HG02588 (cell line): ENCODE data around the gene MRPL9.

Experiments used
- ATAC-seq: cut with Tn5 transposase; IDR thresholded peaks from one replicate; pipeline ENCODE4 v1.9.1; 2021; ENCODE audit warnings: mild to moderate bottlenecking, moderate library complexity; ENCODE audit not compliant: unreplicated experiment

MRPL9 gene

GRCh38 chr1:151713874-151714273, 49.4 kb downstream of the MRPL9 start:
- ATAC-seq = no peak

GRCh38 chr1:151713044-151713443, 50.3 kb downstream of the MRPL9 start:
- no peak for ATAC-seq

GRCh38 chr1:151711951-151712350, 51.3 kb downstream of the MRPL9 start:
- ATAC-seq = no peak

GRCh38 chr1:151711044-151711800, 52.1 kb downstream of the MRPL9 start:
- no peak for ATAC-seq

GRCh38 chr1:151710187-151710840, 53.0 kb downstream of the MRPL9 start:
- ATAC-seq = no peak
